ENCODE measurements around the gene STAP1.
"Not testable (repeated sequence)": the region's sequence is repeated elsewhere in the genome, so short reads cannot be mapped to it uniquely, and the experiment has no call there.

The STAP1 gene

DNA sequence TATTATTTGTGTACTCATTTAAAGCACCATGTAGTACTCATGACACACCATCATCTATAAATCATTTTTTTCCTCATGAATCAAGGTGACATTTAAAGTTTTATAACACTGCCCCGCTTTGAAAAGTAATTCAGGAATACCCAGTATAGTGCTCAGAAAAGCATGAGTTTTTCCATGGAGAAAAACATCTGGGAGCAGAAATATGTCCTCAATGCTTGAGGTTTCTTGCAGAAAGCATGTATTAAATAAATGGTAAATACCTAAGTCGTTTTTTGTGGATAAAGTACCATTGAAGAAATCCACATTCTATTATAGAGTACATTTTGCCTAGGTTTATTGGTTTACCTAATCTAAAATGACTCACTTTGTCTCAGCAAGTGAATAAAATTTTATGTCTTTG, 76.2 kb downstream of the STAP1 start:
- no peak for DNase-seq

DNA sequence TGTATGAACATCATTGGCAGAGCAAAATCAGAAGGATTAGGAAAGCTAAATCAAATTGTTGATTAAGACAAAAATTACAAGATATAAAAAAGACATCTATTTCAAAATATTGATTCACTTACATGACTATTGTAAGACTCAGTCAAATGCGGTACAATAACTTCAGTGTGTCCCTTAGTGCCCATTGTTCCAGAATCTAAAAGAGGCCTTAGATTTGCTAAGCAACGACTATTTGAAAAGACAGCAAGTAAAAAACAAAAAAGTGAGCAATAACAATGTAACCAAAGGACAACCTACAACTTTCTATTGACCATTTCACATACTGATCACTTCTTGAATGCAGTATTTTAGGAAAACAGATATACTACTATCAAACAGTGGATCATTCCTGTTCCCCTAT, 76.8 kb downstream of the STAP1 start:
- DNase-seq, result no peak

DNA sequence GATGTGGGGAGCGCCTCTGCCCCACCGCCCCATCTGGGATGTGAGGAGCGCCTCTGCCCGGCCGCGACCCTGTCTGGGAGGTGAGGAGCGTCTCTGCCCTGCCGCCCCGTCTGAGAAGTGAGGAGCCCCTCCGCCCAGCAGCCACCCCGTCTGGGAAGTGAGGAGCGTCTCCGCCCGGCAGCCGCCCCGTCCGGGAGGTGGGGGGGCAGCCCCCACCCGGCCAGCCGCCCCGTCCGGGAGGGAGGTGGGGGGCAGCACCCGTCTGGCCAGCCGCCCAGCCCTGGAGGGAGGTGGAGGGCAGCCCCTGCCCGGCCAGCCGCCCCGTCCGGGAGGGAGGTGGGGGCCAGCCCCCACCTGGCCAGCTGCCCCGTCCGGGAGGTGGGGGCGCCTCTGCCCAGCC, 78.5 kb downstream of the STAP1 start:
- DNase-seq, result not testable (repeated sequence)

DNA sequence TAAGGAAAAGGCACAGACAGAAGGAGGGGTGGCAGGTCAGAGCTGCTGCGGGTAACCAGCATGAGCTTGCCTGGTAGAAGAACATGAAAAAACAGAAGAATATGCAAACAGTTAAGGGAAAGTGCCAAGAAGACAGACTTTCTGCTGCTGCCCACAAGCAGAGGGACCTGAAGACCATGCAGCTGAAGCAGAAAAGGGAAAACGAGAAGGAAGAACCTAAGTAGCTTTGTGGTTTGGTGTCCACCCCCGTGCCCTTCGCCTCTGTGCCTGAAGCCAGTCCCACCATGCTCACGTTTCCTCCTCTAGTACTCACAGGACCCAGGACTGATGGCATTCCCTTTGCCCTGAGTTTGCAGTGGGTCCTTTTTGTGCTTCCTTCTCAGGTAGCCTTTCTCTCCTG, 79.6 kb downstream of the STAP1 start:
- no peak for DNase-seq

DNA sequence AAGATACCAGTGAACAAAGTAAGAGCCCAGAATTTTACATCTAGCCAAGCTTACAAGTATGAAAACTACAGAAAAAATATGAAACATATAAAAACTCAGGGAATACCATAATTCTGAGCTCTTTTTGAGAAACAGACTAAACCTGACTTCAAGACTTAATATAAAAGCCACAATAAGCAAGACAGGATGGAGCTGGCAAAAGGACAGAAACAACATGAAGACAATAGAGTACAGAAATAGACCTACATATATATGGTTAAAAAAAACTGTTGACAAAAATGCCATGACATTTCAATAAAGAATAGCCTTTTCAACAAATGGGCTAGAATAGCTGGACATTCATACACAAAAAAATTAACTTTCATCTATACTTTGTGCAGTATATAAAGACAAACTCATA, 93.0 kb downstream of the STAP1 start:
- DNase-seq, result no peak

All from NCI-H510A (cell line).